Tibial nerve (tissue), 3 donors: ENCODE data around the gene TCP11.

Experiments used
- CTCF ChIP-seq, 5 experiments: fragments of 200-600 bp in 3 of 5; fragments of 450-650 bp in 2 of 5; sonication (generic) in 3 of 5; IDR thresholded peaks; one replicate each; pipeline ENCODE4 v1.5.1; 2016 to 2019; ENCODE audit warnings: antibody characterized with exemption in 5 of 5, mild to moderate bottlenecking in 3 of 5, moderate library complexity in 2 of 5
- POLR2A ChIP-seq, 2 donors: fragments of 450-650 bp; IDR thresholded peaks; one replicate each; pipeline ENCODE4 v1.6.1; 2017; ENCODE audit warnings: antibody characterized with exemption in 2 of 2, mild to moderate bottlenecking in 2 of 2, moderate library complexity in 2 of 2

- no peak for TF ChIP-seq POLR2A (IDR thresholded peaks at IDR 0.05)
- no peak for TF ChIP-seq CTCF (IDR thresholded peaks at IDR 0.05)
Observed at GRCh38 chr6:35083507-35083906, 57.6 kb downstream of the TCP11 start.
